ENCODE results near the gene GAPT.

GRCh38 chr5:58458743-58459145 is 32.5 kb upstream of the GAPT start:
- TF ChIP-seq, protein P1, sequence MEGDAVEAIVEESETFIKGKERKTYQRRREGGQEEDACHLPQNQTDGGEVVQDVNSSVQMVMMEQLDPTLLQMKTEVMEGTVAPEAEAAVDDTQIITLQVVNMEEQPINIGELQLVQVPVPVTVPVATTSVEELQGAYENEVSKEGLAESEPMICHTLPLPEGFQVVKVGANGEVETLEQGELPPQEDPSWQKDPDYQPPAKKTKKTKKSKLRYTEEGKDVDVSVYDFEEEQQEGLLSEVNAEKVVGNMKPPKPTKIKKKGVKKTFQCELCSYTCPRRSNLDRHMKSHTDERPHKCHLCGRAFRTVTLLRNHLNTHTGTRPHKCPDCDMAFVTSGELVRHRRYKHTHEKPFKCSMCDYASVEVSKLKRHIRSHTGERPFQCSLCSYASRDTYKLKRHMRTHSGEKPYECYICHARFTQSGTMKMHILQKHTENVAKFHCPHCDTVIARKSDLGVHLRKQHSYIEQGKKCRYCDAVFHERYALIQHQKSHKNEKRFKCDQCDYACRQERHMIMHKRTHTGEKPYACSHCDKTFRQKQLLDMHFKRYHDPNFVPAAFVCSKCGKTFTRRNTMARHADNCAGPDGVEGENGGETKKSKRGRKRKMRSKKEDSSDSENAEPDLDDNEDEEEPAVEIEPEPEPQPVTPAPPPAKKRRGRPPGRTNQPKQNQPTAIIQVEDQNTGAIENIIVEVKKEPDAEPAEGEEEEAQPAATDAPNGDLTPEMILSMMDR (IDR thresholded peaks at IDR 0.05), result no peak
- TF ChIP-seq POLR2A (IDR thresholded peaks at IDR 0.05) (no peak), EP300 (IDR thresholded peaks at IDR 0.05; ENCODE audit: low read depth) (no peak), POLR2AphosphoS5 (IDR thresholded peaks at IDR 0.05) (no peak)
